ENCODE results near the gene SLC45A1.

The SLC45A1 gene

GRCh38 chr1:8297245-8297644, 20.7 kb upstream of the SLC45A1 start:
- H3K4me1 Mint-ChIP-seq (ENCODE audit: low read depth), result no peaks in the 10 kb centered on the region
- no peaks in the 10 kb centered on the region for H3K36me3 Mint-ChIP-seq (ENCODE audit: low read depth)
- no peaks in the 10 kb centered on the region for H3K9me3 Mint-ChIP-seq
- H3K4me3 Mint-ChIP-seq, result no peak overlapping the region
- H3K27ac Mint-ChIP-seq, result no peak overlapping the region
- no peaks in the 10 kb centered on the region for H3K27me3 Mint-ChIP-seq (ENCODE audit: low read depth)

DNA sequence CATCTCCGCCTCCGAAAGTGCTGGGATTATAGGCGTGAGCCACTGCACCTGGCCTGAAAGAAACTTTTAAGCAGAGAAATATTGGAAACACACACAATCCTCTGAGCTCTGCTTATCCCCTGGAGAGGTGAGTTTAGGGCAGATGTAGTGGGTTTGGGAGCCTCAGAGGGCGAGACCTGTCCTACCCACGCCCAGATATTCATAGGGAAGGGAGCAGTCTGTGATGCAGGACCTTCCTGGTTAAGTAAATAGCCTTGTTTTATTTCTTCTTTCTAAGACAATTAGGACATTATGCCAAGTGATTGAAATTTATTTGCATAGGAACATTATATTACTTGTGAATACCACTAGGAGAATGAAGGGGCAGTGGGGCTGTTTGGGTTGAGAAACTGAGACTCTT, 18.0 kb upstream of the SLC45A1 start:
- H3K36me3 Mint-ChIP-seq (ENCODE audit: low read depth), result no peaks in the 10 kb centered on the region
- no peaks in the 10 kb centered on the region for H3K27me3 Mint-ChIP-seq (ENCODE audit: low read depth)
- H3K4me3 Mint-ChIP-seq, result no peak overlapping the region
- H3K9me3 Mint-ChIP-seq, result no peaks in the 10 kb centered on the region
- no peak overlapping the region for H3K27ac Mint-ChIP-seq
- H3K4me1 Mint-ChIP-seq (ENCODE audit: low read depth), result no peaks in the 10 kb centered on the region

GRCh38 chr1:8302081-8302956, 15.6 kb upstream of the SLC45A1 start:
- no peaks in the 10 kb centered on the region for H3K27me3 Mint-ChIP-seq (ENCODE audit: low read depth)
- H3K9me3 Mint-ChIP-seq, result no peaks in the 10 kb centered on the region

DNA sequence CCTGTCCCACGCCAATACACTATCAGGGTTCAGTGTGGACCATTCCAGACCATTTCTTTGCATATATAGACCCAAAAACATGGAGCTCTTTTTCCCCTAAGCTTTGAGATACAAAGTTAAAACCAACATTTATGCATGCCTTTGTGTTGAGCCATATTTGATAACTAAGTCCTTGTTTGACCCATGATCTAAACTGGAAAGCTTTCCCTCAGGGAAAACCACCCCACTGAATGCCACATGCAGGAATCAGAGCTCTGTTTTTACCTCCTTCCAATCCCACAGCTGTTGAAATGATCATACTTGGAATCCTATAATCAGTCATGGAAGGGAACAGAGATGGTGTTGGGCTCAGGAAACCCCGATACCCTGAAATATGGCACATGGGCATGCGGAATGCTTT, 14.8 kb upstream of the SLC45A1 start:
- Mint-ChIP-seq H3K27me3 (ENCODE audit: low read depth) (peaks cover 8% of the 10 kb centered on the region), H3K36me3 (ENCODE audit: low read depth) (no peaks in the 10 kb centered on the region), H3K9me3 (no peaks in the 10 kb centered on the region)

More at GRCh38 chr1:8302081-8302956, 15.6 kb upstream of the SLC45A1 start:
- no peaks in the 10 kb centered on the region for H3K36me3 Mint-ChIP-seq (ENCODE audit: low read depth)
- no peak overlapping the region for H3K4me3 Mint-ChIP-seq
- no peak overlapping the region for H3K27ac Mint-ChIP-seq
- H3K4me1 Mint-ChIP-seq (ENCODE audit: low read depth), result no peaks in the 10 kb centered on the region

DNA sequence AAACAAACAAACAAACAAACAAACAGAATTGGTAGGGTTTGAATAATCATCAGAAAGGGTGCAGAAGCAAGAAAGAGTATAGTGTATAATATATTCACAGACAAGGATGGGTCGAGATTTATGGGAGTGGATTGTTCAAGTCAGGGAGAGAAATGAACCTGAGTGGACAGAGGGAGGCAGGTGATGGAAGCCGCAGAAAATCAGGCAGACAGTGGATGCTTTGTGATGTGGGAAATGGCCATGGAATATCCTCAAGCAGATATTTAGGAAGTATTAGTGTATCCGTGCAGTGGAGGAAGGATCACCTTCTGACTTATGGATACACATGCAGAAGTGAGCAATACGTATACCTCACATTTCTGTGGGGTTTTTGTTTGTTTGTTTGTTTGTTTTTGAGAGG, 14.0 kb upstream of the SLC45A1 start:
- H3K9me3 Mint-ChIP-seq, result no peaks in the 10 kb centered on the region
- H3K4me3 Mint-ChIP-seq, result no peak overlapping the region
- peaks cover 14% of the 10 kb centered on the region for H3K27me3 Mint-ChIP-seq (ENCODE audit: low read depth)
- H3K4me1 Mint-ChIP-seq (ENCODE audit: low read depth), result no peaks in the 10 kb centered on the region
- H3K27ac Mint-ChIP-seq, result no peak overlapping the region
- H3K36me3 Mint-ChIP-seq (ENCODE audit: low read depth), result no peaks in the 10 kb centered on the region

More for the DNA sequence above, 14.8 kb upstream of the SLC45A1 start:
- no peaks in the 10 kb centered on the region for H3K4me1 Mint-ChIP-seq (ENCODE audit: low read depth)
- no peak overlapping the region for H3K27ac Mint-ChIP-seq
- no peak overlapping the region for H3K4me3 Mint-ChIP-seq

DNA sequence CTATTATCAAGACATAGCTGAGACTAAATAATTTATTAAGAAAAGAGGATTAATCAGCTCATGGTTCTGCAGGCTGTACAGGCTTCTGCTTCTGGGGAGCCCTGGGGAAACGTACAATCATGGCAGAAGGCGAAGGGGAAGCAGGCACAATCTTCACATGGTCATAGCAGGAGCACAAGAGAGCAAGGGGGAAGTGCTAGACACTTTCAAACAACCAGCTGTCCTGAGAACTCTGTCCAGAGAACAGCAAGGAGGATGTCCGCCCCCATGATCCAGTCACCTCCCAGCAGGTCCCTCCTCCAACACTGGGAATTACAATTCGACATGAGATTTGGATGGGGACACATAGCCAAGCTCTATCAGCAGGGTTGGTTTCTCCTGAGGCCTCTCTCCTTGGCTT, 10.3 kb upstream of the SLC45A1 start:
- Mint-ChIP-seq H3K27ac (no peak overlapping the region), H3K36me3 (ENCODE audit: low read depth) (no peaks in the 10 kb centered on the region), H3K4me3 (no peak overlapping the region), H3K9me3 (no peaks in the 10 kb centered on the region), H3K27me3 (ENCODE audit: low read depth) (peaks cover 18% of the 10 kb centered on the region), H3K4me1 (ENCODE audit: low read depth) (no peaks in the 10 kb centered on the region)

DNA sequence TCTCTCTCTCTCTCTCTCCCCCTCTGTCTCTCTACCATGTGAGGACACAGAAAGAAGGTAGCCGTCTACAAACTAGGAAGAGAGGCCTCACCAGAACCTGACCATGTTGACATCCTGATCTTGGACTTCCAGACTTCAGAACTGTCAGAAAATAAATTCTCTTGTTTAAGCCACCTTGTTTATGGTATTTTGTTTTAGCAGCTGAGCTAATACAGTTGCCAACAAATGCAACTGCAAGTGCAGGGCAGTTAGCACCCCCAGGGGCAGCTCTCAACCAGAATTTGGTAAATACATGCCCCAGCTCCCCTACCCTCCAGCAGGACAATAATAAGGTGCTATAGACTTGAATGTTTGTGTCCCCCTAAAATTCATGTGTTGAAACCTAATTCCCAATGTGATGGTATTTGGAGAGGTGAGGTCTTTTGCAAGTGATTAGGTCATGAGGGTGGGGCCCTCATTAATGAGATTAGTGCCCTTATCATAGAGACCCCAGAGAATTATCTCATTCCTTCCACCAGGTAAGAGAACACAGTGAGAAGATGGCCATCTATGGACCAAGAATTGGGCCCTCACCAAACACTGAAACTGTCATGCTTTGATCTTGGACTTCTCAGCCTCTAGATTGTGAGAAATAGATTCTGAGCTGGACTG, 6.7 kb upstream of the SLC45A1 start:
- Mint-ChIP-seq H3K27ac (no peak overlapping the region), H3K4me1 (ENCODE audit: low read depth) (peaks cover 7% of the 10 kb centered on the region), H3K4me3 (no peak overlapping the region), H3K9me3 (no peaks in the 10 kb centered on the region), H3K36me3 (ENCODE audit: low read depth) (no peaks in the 10 kb centered on the region), H3K27me3 (ENCODE audit: low read depth) (peaks cover 43% of the 10 kb centered on the region)

- no peaks in the 10 kb centered on the region for H3K36me3 Mint-ChIP-seq (ENCODE audit: low read depth)
- no peak overlapping the region for H3K27ac Mint-ChIP-seq
- peaks cover 51% of the 10 kb centered on the region for H3K27me3 Mint-ChIP-seq (ENCODE audit: low read depth)
- H3K9me3 Mint-ChIP-seq, result no peaks in the 10 kb centered on the region
- H3K4me3 Mint-ChIP-seq, result no peak overlapping the region
- peaks cover 8% of the 10 kb centered on the region for H3K4me1 Mint-ChIP-seq (ENCODE audit: low read depth)
Observed at GRCh38 chr1:8312235-8313218, 5.4 kb upstream of the SLC45A1 start.

DNA sequence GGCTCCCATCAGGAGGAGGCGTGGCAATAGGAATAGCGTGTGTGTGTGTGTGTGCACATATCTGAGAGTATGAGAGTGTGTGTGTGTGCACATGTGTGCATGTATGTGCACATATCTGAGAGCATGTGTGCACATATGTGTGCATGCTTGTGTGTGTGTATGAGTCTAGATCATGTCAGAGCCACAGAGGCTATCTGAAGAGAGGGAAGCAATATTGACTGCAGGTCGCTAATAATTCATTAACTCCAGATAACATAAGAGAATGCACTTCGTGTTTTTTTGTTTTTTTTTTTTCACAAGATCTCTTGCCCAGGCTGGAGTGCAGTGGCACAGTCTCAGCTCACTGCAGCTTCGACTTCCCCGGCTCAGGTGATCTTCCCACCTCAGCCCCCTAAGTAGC, 4.7 kb upstream of the SLC45A1 start:
- peaks cover 46% of the 10 kb centered on the region for H3K27me3 Mint-ChIP-seq (ENCODE audit: low read depth)
- no peaks in the 10 kb centered on the region for H3K9me3 Mint-ChIP-seq
- no peak overlapping the region for H3K4me3 Mint-ChIP-seq
- H3K27ac Mint-ChIP-seq, result no peak overlapping the region
- H3K36me3 Mint-ChIP-seq (ENCODE audit: low read depth), result no peaks in the 10 kb centered on the region
- peaks cover 10% of the 10 kb centered on the region for H3K4me1 Mint-ChIP-seq (ENCODE audit: low read depth)

- H3K4me3 Mint-ChIP-seq, result no peak overlapping the region
- peaks cover 13% of the 10 kb centered on the region for H3K4me1 Mint-ChIP-seq (ENCODE audit: low read depth)
- H3K36me3 Mint-ChIP-seq (ENCODE audit: low read depth), result no peaks in the 10 kb centered on the region
- H3K9me3 Mint-ChIP-seq, result no peaks in the 10 kb centered on the region
- H3K27ac Mint-ChIP-seq, result no peak overlapping the region
- peaks cover 49% of the 10 kb centered on the region for H3K27me3 Mint-ChIP-seq (ENCODE audit: low read depth)
Observed at GRCh38 chr1:8314346-8315280, 3.3 kb upstream of the SLC45A1 start.

- peaks cover 55% of the 10 kb centered on the region for H3K27me3 Mint-ChIP-seq (ENCODE audit: low read depth)
- no peak overlapping the region for H3K4me3 Mint-ChIP-seq
- no peak overlapping the region for H3K27ac Mint-ChIP-seq
- no peaks in the 10 kb centered on the region for H3K36me3 Mint-ChIP-seq (ENCODE audit: low read depth)
- H3K4me1 Mint-ChIP-seq (ENCODE audit: low read depth), result peaks cover 13% of the 10 kb centered on the region
- H3K9me3 Mint-ChIP-seq, result no peaks in the 10 kb centered on the region
Observed at GRCh38 chr1:8315573-8316475, 2.1 kb upstream of the SLC45A1 start.

DNA sequence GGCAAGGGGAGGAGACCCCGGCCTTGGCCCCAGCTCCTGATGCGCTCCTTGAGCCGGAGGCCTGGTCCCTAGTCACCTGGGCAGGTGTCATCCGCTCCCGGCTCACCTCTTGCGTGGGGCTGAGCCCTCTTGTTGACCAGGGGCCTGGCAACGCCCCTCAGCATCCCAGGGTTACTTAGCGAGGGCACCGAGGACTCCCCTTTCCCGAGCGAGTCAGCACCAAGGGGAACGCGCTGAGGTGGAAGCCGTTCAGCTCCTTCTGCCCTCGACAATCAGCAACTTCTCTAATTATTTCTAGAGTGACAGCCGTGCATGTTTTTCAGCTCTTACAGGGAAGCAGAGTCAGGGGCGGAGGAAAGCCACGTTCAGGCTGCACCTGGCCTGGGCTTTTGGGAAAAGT, 522 bp downstream of the SLC45A1 start:
- no peaks in the 10 kb centered on the region for H3K36me3 Mint-ChIP-seq (ENCODE audit: low read depth)
- H3K27ac Mint-ChIP-seq, result no peak overlapping the region
- H3K4me1 Mint-ChIP-seq (ENCODE audit: low read depth), result peaks cover 13% of the 10 kb centered on the region
- peaks cover 52% of the 10 kb centered on the region for H3K27me3 Mint-ChIP-seq (ENCODE audit: low read depth)
- peak overlapping the region; percentile 61 for H3K4me3 Mint-ChIP-seq
- H3K9me3 Mint-ChIP-seq, result no peaks in the 10 kb centered on the region

DNA sequence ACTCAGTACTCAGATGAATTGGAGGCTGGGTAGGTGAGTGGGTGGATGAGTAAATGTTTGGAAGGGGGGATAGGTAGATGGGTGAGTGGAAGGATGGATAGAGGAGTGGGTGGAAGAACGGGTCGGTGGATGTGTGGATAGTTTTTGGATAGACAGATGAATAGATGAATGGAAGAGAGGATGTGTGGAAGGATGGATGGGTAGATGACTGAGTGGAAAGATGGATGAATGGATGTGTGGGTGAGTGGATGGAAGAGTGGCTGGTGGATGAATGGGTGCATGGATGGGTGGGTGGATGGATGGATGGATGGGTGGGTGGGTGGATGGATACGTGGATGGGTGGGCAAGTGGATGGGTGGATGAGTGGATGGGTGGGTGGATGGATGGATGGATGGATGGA, 3.7 kb downstream of the SLC45A1 start:
- no peak overlapping the region for H3K27ac Mint-ChIP-seq
- no peaks in the 10 kb centered on the region for H3K36me3 Mint-ChIP-seq (ENCODE audit: low read depth)
- H3K4me3 Mint-ChIP-seq, result no peak overlapping the region
- no peaks in the 10 kb centered on the region for H3K9me3 Mint-ChIP-seq
- H3K4me1 Mint-ChIP-seq (ENCODE audit: low read depth), result peaks cover 6% of the 10 kb centered on the region
- peaks cover 28% of the 10 kb centered on the region for H3K27me3 Mint-ChIP-seq (ENCODE audit: low read depth)
